Mucosa of descending colon (tissue), 3 donors: ENCODE results near the gene ATP7B. TPM values are rescaled to one million over a fixed set of nuclear protein-coding genes. Genes with fewer than 3 reads are reported as not detected.
A peak's percentile ranks its signal among the peaks of the same experiment; 100 is the strongest.

ENCODE experiments used
- ATAC-seq: fragments of 200-7000 bp; cut with Tn5 transposase; one replicate; pipeline ENCODE4 v1.9.1; 2020; ENCODE audit warnings: mild to moderate bottlenecking, moderate library complexity
- DNase-seq, 3 donors: peaks; one replicate each; pipeline ENCODE4 v3.0.0-alpha.2; 2020
- H3K36me3 ChIP-seq: fragments of 200-600 bp; one replicate; pipeline ENCODE4 v1.8.0; 2021; ENCODE audit warnings: low read depth, mild to moderate bottlenecking
- H3K4me1 ChIP-seq: fragments of 200-600 bp; one replicate; pipeline ENCODE4 v1.8.0; 2021; ENCODE audit warnings: low read depth, mild to moderate bottlenecking
- H3K4me3 ChIP-seq: fragments of 200-600 bp; one replicate; pipeline ENCODE4 v1.8.0; 2021; ENCODE audit warnings: mild to moderate bottlenecking
- H3K9me3 ChIP-seq: fragments of 200-600 bp; one replicate; pipeline ENCODE4 v1.8.0; 2021; ENCODE audit warnings: mild to moderate bottlenecking
- CTCF ChIP-seq: fragments of 200-600 bp; IDR thresholded peaks from one replicate; pipeline ENCODE4 v1.8.0; 2022; ENCODE audit warnings: antibody characterized with exemption, mild to moderate bottlenecking
- intact Hi-C, 2 donors: fragments of 100-400 bp; cut with DNase I in 1 of 2; cut with micrococcal nuclease in 1 of 2; formaldehyde crosslinking; loops; one replicate each; pipeline versions ENCODE4 v1.11.0 to v1.11.1; 2022; cut with DNase I, micrococcal nuclease
- total RNA-seq, 3 donors: library from RNA; stranded (reverse); fragmentation: NEBNext Ultra II Directional in 2 of 3; extraction: Animal tissue kit (Norgen Biotek cat#: 25700) in 2 of 3; gene quantifications; one replicate each; pipeline versions ENCODE4 v1.2.1 to v1.2.4, GENCODE V29; 2021 to 2023
- donor health status: DM: no; HTN: no; CAD: no; lungs with moderate emphysema.
- donor health status: DM: no; HTN: no; CAD: no.
- donor health status: DM: no; HTN: yes; CAD: no.

Gene ATP7B
- total RNA-seq, 3 donors from 2014 or later: 11.3 to 26.0 (median 16.0) TPM

GRCh38 chr13:51894239-51894638, 117.0 kb downstream of the ATP7B start:
- no peak for TF ChIP-seq CTCF
- Histone ChIP-seq H3K4me3 (no peak overlapping the region), H3K4me1 (no peaks in the 10 kb centered on the region), H3K9me3 (no peaks in the 10 kb centered on the region), H3K36me3 (no peaks in the 10 kb centered on the region)
- intact Hi-C loops: loop anchor here in 1 of 2 donors (10.0 kb wide), 1 partner anchor 231 kb away; the partner anchor contains the start of gene NEK5
- no peak for ATAC-seq
- no peak for DNase-seq

- H3K9me3 ChIP-seq: no peaks in the 10 kb centered on the region
- H3K36me3 ChIP-seq: no peaks in the 10 kb centered on the region
- peak; percentile 76 for ATAC-seq
- no peaks in the 10 kb centered on the region for H3K4me1 ChIP-seq
- TF ChIP-seq CTCF: no peak
- peak in 1 of 3 donors; percentile 7 for DNase-seq
- H3K4me3 ChIP-seq: no peak overlapping the region
- intact Hi-C loops: loop anchor here in 1 of 2 donors (10.0 kb wide), 1 partner anchor 232 kb away; the partner anchor contains the start of gene NEK5
Observed at GRCh38 chr13:51892657-51893056, 118.6 kb downstream of the ATP7B start.

- Histone ChIP-seq H3K36me3 (no peaks in the 10 kb centered on the region), H3K4me3 (no peak overlapping the region), H3K4me1 (no peaks in the 10 kb centered on the region), H3K9me3 (no peaks in the 10 kb centered on the region)
- intact Hi-C loops: no loop called here
- TF ChIP-seq CTCF: no peak
- no peak for ATAC-seq
- DNase-seq: no peak
Observed at GRCh38 chr13:51887468-51887867, 123.8 kb downstream of the ATP7B start.

GRCh38 chr13:51885651-51886050, 125.6 kb downstream of the ATP7B start:
- H3K4me1 ChIP-seq: no peaks in the 10 kb centered on the region
- no peak for TF ChIP-seq CTCF
- intact Hi-C loops: no loop called here
- H3K4me3 ChIP-seq: no peak overlapping the region
- H3K9me3 ChIP-seq: no peaks in the 10 kb centered on the region
- ATAC-seq (no peak), DNase-seq (no peak)
- H3K36me3 ChIP-seq: no peaks in the 10 kb centered on the region

GRCh38 chr13:51883226-51883600, 128.0 kb downstream of the ATP7B start:
- H3K4me3 ChIP-seq: no peak overlapping the region
- no peaks in the 10 kb centered on the region for H3K4me1 ChIP-seq
- no peak for DNase-seq
- TF ChIP-seq CTCF: no peak
- no peaks in the 10 kb centered on the region for H3K9me3 ChIP-seq
- H3K36me3 ChIP-seq: no peaks in the 10 kb centered on the region
- intact Hi-C loops: no loop called here
- ATAC-seq: no peak

Other genes with a start within 250 kb of the ATP7B start
- 10 to 100 TPM; 11.8 to 15.1 (median 14.1) TPM for gene DHRS12, start 207.3 kb downstream of the ATP7B start, total RNA-seq
- under 1 TPM; 0.07 to 0.35 (median 0.29) TPM for gene TMEM272, start 166.3 kb downstream of the ATP7B start, total RNA-seq
- gene CCDC70, start 149.5 kb downstream of the ATP7B start, total RNA-seq: not detected
- 10 to 100 TPM; 34.3 to 43.3 (median 38.6) TPM for gene ALG11, start 948 bp upstream of the ATP7B start, total RNA-seq
- 10 to 100 TPM; 17.4 to 21.9 (median 20.5) TPM for gene UTP14C, start 13.2 kb upstream of the ATP7B start, total RNA-seq
- gene NEK5, start 117.6 kb upstream of the ATP7B start, total RNA-seq: under 1 TPM; 0.14 to 0.32 (median 0.29) TPM
- 10 to 100 TPM; 20.5 to 44.0 (median 35.9) TPM for gene NEK3, start 148.1 kb upstream of the ATP7B start, total RNA-seq